ENCODE measurements around the gene TMPRSS7. TPM values are rescaled to one million over a fixed set of nuclear protein-coding genes. Genes with fewer than 3 reads are reported as not detected.
A peak's percentile ranks its signal among the peaks of the same experiment; 100 is the strongest.

TMPRSS7 gene
- total RNA-seq, 1 experiment from 2014 or later = not detected

DNA sequence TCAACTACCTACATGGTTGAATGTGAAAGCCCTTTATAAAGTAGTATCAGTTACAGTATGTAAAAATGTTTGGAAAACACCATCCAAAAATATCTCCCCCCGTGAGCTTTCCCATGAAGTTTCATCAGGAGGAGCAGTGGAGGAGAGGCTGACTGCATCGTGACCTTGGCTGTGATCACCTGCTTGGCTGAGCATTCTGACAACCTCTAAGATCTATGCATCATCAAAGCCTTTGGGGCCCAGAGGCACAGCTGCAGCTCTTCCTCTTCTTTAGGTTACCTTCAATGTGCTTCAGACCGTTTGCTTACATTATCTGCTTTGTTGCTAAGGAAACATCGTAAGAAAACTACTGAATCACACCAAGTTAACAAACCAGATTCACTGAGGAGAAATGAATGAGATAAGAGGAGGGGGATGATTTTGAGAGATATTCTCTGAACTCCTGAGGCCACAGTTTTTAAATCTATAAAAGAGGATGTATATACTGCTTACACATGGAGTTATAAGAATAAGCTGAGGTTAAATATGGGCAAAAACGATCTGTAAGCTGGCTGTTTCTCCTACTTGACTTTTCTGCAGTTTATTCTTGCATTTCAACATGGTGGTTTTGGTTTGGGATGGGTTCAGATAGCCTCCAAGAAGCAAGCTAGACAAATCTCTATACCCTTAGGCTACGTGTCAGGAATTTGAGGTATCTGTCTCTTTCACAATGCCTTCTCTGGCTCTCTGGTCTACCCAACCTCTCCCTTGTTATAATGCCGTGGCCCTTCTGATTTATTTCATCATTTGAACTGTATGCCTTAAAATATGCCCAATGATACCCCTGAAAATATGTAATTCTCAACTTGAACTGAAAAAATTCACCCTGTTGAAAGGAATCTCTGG, 94.5 kb downstream of the TMPRSS7 start:
- ATAC-seq (peak; percentile 51), DNase-seq (ENCODE audit: low spot score) (no peak)
- Mint-ChIP-seq H3K27ac (peak overlapping the region; percentile 65), H3K27me3 (ENCODE audit: low read depth) (no peaks in the 10 kb centered on the region), H3K36me3 (peaks cover 4% of the 10 kb centered on the region; the same call in 1 of the 2 replicates), H3K9me3 (no peaks in the 10 kb centered on the region), H3K4me3 (no peak overlapping the region), H3K4me1 (peaks cover 59% of the 10 kb centered on the region)
- ChIA-PET POLR2A (no interaction called here), CTCF (interaction anchor here (5.4 to 8.7 kb wide), 2 partner anchors 9 to 17 kb away, joined by 44 to 73 read pairs; no protein-coding TSS in a partner anchor)
- TF ChIP-seq, protein P1, sequence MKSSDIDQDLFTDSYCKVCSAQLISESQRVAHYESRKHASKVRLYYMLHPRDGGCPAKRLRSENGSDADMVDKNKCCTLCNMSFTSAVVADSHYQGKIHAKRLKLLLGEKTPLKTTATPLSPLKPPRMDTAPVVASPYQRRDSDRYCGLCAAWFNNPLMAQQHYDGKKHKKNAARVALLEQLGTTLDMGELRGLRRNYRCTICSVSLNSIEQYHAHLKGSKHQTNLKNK (CRISPR knock-in tag; IDR thresholded peaks at IDR 0.05) = no peak
- TF ChIP-seq, protein P2, sequence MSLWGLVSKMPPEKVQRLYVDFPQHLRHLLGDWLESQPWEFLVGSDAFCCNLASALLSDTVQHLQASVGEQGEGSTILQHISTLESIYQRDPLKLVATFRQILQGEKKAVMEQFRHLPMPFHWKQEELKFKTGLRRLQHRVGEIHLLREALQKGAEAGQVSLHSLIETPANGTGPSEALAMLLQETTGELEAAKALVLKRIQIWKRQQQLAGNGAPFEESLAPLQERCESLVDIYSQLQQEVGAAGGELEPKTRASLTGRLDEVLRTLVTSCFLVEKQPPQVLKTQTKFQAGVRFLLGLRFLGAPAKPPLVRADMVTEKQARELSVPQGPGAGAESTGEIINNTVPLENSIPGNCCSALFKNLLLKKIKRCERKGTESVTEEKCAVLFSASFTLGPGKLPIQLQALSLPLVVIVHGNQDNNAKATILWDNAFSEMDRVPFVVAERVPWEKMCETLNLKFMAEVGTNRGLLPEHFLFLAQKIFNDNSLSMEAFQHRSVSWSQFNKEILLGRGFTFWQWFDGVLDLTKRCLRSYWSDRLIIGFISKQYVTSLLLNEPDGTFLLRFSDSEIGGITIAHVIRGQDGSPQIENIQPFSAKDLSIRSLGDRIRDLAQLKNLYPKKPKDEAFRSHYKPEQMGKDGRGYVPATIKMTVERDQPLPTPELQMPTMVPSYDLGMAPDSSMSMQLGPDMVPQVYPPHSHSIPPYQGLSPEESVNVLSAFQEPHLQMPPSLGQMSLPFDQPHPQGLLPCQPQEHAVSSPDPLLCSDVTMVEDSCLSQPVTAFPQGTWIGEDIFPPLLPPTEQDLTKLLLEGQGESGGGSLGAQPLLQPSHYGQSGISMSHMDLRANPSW (CRISPR knock-in tag; conservative IDR thresholded peaks at IDR 0.05; ENCODE audit: low read depth) = no peak
- TF ChIP-seq, protein P3, sequence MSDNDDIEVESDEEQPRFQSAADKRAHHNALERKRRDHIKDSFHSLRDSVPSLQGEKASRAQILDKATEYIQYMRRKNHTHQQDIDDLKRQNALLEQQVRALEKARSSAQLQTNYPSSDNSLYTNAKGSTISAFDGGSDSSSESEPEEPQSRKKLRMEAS (CRISPR knock-in tag; IDR thresholded peaks at IDR 0.05) = no peak
- no peak for TF ChIP-seq MYBL2 (CRISPR knock-in tag; IDR thresholded peaks at IDR 0.05)

DNA sequence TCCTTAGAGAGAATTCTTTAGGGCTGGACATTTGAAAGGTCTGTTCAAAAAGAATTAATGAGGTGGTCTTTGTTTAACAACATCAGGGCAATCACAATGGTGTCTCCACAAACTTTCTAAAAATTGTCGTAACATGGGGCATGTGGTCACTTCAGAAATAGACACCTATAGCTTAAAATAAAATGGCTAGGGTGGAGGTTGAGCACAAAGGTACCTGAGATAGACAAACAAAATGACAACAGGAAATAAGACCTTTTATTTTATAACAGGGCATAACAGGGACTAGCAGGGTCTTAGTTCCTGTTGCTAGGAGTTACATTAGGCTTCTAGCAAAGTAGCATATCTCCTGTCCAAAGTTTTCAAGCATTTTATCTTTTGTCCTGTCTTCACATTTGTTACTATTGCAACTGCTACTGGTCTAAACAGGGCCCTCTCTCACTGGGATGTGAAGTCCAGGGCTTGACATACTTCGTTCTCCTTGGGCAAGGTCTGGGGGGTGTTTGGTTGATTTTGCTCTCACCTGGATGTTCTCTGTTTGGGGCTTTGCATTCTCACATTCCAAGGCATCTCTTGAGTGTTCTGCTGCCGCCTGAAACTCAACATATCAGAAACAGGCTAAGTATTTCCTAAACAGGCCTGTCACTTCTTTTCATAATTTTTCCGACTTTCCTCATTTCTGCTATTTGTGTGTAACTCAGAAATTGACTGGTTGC, 95.5 kb downstream of the TMPRSS7 start:
- no peak for DNase-seq (ENCODE audit: low spot score)
- no peaks in the 10 kb centered on the region for H3K27me3 Mint-ChIP-seq (ENCODE audit: low read depth)
- peaks cover 4% of the 10 kb centered on the region; the same call in 1 of the 2 replicates for H3K36me3 Mint-ChIP-seq
- no peak overlapping the region for H3K27ac Mint-ChIP-seq
- H3K4me1 Mint-ChIP-seq = peaks cover 59% of the 10 kb centered on the region
- H3K4me3 Mint-ChIP-seq = no peak overlapping the region
- ATAC-seq = no peak
- ChIA-PET POLR2A (no interaction called here), CTCF (interaction anchor here (8.7 kb wide), 1 partner anchor 18 kb away, joined by 73 read pairs; no protein-coding TSS in a partner anchor)
- TF ChIP-seq, protein P4, sequence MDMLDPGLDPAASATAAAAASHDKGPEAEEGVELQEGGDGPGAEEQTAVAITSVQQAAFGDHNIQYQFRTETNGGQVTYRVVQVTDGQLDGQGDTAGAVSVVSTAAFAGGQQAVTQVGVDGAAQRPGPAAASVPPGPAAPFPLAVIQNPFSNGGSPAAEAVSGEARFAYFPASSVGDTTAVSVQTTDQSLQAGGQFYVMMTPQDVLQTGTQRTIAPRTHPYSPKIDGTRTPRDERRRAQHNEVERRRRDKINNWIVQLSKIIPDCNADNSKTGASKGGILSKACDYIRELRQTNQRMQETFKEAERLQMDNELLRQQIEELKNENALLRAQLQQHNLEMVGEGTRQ (CRISPR knock-in tag; IDR thresholded peaks at IDR 0.05) = no peak
- TF ChIP-seq ZNF121 (CRISPR knock-in tag; IDR thresholded peaks at IDR 0.05) = no peak
- TF ChIP-seq HMGA2 (CRISPR knock-in tag; IDR thresholded peaks at IDR 0.05) = no peak
- TF ChIP-seq KAT7 (CRISPR knock-in tag; IDR thresholded peaks at IDR 0.05; ENCODE audit: borderline replicate concordance) = no peak
- TF ChIP-seq, protein P5, sequence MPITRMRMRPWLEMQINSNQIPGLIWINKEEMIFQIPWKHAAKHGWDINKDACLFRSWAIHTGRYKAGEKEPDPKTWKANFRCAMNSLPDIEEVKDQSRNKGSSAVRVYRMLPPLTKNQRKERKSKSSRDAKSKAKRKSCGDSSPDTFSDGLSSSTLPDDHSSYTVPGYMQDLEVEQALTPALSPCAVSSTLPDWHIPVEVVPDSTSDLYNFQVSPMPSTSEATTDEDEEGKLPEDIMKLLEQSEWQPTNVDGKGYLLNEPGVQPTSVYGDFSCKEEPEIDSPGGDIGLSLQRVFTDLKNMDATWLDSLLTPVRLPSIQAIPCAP (CRISPR knock-in tag; IDR thresholded peaks at IDR 0.05) = no peak
- no peak for TF ChIP-seq JUN (CRISPR knock-in tag; IDR thresholded peaks at IDR 0.05)
- TF ChIP-seq, protein P6, sequence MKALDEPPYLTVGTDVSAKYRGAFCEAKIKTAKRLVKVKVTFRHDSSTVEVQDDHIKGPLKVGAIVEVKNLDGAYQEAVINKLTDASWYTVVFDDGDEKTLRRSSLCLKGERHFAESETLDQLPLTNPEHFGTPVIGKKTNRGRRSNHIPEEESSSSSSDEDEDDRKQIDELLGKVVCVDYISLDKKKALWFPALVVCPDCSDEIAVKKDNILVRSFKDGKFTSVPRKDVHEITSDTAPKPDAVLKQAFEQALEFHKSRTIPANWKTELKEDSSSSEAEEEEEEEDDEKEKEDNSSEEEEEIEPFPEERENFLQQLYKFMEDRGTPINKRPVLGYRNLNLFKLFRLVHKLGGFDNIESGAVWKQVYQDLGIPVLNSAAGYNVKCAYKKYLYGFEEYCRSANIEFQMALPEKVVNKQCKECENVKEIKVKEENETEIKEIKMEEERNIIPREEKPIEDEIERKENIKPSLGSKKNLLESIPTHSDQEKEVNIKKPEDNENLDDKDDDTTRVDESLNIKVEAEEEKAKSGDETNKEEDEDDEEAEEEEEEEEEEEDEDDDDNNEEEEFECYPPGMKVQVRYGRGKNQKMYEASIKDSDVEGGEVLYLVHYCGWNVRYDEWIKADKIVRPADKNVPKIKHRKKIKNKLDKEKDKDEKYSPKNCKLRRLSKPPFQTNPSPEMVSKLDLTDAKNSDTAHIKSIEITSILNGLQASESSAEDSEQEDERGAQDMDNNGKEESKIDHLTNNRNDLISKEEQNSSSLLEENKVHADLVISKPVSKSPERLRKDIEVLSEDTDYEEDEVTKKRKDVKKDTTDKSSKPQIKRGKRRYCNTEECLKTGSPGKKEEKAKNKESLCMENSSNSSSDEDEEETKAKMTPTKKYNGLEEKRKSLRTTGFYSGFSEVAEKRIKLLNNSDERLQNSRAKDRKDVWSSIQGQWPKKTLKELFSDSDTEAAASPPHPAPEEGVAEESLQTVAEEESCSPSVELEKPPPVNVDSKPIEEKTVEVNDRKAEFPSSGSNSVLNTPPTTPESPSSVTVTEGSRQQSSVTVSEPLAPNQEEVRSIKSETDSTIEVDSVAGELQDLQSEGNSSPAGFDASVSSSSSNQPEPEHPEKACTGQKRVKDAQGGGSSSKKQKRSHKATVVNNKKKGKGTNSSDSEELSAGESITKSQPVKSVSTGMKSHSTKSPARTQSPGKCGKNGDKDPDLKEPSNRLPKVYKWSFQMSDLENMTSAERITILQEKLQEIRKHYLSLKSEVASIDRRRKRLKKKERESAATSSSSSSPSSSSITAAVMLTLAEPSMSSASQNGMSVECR (CRISPR knock-in tag; IDR thresholded peaks at IDR 0.05; ENCODE audit: borderline replicate concordance) = no peak
- TF ChIP-seq ZNF317 (CRISPR knock-in tag; IDR thresholded peaks at IDR 0.05; ENCODE audit: borderline replicate concordance, low read depth) = no peak
- no peaks in the 10 kb centered on the region for H3K9me3 Mint-ChIP-seq
